Superior temporal gyrus (tissue), 1 donor: ENCODE results near the gene WDFY4.

Experiments used
- DNase-seq: peaks from one replicate; pipeline ENCODE4 v3.0.0-alpha.2; 2016; ENCODE audit errors: extremely low spot score

WDFY4 gene

DNA sequence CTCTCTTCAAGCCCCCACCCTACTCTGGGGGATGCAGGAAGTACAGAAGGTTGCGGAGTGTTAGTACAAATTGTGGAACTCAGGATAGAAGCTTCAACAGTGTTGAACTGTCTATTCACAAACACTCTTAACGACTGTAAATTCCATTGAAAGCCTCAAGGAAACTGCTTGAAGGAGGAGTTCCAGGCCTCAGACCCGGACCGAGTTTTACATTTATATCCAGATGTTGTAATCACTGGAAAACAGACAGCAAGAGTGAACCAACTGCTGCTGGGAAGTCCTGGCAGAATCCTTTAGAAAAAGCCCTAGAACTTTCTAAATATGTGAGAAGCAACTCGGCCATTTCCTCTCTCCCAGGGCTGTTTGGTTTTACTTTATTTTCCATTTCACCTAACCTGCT lies 339.1 kb downstream of the WDFY4 start:
- DNase-seq: no peak

DNA sequence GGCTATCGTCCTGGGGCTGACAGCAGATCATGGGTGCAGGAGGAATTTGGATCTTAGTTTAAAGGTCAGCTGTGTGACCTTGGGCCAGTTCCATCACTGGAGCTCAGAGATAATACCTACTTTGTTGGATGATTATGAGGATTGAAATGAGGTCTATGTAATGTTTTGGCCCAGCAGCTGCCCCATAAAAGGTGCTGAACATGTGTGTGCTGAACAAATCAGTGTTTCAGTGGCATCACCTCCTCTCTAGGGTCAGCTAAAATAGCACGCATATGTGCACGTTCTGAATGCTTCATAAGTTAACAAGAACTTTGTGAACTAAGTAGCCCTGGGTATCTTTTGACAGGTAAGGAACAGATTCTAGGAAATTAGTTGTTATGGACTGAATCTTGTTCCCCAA lies 339.8 kb downstream of the WDFY4 start:
- no peak for DNase-seq

DNA sequence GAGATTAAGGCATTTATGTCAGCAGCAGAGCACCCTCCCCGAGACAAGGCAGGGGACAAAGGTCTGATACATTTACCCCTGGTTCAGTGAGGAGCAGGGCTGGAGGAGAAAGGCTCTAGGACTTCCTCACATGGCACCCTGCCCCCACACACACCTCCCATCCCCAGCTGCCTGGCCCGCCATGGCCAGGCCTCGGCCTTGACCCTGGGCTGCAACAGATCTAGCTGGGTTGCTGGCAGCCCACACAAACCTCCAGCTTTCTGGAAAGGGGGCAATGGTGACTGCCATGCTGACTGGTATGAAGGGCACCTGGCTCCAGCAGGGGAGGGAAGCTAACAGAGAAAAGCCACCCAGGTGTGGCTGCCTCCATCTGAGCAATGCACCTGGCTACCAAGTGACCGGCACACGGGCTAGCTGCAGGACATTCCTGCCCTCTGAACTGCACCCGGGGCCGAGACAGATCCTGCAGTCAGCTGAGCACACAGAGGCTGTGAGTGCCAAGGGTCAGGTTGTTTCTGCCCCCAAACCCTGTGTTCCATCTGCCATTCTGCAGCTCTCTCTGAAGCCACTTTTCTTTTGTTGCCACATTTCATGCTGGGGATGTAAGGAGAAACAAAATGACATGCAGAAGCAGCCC lies 340.8 kb downstream of the WDFY4 start:
- DNase-seq: no peak

DNA sequence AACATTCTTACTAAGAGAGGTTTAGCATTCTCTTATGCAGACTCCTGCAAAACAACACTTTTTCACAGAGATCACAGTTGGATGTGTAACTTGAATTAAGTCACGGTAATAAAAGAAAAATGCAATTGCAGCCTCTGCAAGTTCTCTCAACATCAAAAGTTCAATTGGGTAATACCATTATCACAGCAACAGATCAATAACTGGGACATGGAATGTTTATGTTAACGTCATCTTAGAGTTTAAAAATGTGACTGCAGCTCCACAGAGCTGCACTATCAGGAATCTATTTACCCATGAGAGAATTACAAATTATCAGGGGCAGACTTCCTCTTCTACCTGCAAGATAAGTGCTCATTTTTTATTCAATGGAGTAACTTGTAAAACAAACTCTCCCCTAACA lies 344.0 kb downstream of the WDFY4 start:
- DNase-seq: no peak

- DNase-seq: no peak
These were observed 345.0 kb downstream of the WDFY4 start for GRCh38 chr10:49029666-49030065.
